IMR-90 (cell line): ENCODE results near the gene ENPP6. TPM values are rescaled to one million over a fixed set of nuclear protein-coding genes. Genes with fewer than 3 reads are reported as not detected.

Experiments used
- ATAC-seq: fragments of 200-7000 bp; cut with Tn5 transposase; 2 replicates; pipeline ENCODE4 v1.9.1; 2020; ENCODE audit warnings: low read depth, mild to moderate bottlenecking, moderate library complexity
- BruUV-seq: library from RNA; stranded (reverse); fragments of 400-500 nt; replicated peaks from 2 replicates; lab custom pipeline; 2021; lab: Mats Ljungman, UMichigan
- CTCF ChIA-PET: fragments of 300-600 bp; formaldehyde crosslinking; extraction: SDS; loops from one replicate; lab custom pipeline; 2021; ENCODE audit warnings: antibody characterized with exemption; lab: Yijun Ruan, JAX
- POLR2A ChIA-PET: fragments of 300-600 bp; sonication (Branson Sonifier 250); formaldehyde crosslinking; loops from one replicate; lab custom pipeline; 2022; ENCODE audit warnings: antibody characterized with exemption; ENCODE audit not compliant: unreplicated experiment; lab: Charles Lee
- DNase-seq: peaks from one replicate; pipeline ENCODE4 v3.0.0; 2013
- H2AFZ ChIP-seq: replicated peaks from 2 replicates; pipeline ENCODE3; 2013; ENCODE audit warnings: low read length, mild to moderate bottlenecking; ENCODE audit not compliant: poor library complexity
- H2AK5ac ChIP-seq: 2 replicates; pipeline ENCODE4 v1.6.1; 2013; ENCODE audit warnings: low read depth, low read length, inconsistent platforms
- H2AK9ac ChIP-seq: replicated peaks from 2 replicates; pipeline ENCODE3; 2013; ENCODE audit warnings: mild to moderate bottlenecking, low read depth, low read length, moderate library complexity; ENCODE audit not compliant: poor library complexity
- H2BK120ac ChIP-seq: 2 replicates; pipeline ENCODE4 v1.6.1; 2013; ENCODE audit warnings: low read depth, low read length, inconsistent platforms
- H2BK15ac ChIP-seq: 3 replicates; pipeline ENCODE4 v1.6.1; 2013; ENCODE audit warnings: low read depth, low read length, inconsistent platforms
- H2BK20ac ChIP-seq: 2 replicates; pipeline ENCODE4 v1.6.1; 2013; ENCODE audit warnings: low read depth, mild to moderate bottlenecking, inconsistent platforms, low read length, moderate library complexity
- H2BK5ac ChIP-seq: 2 replicates; pipeline ENCODE4 v1.6.1; 2013; ENCODE audit warnings: mild to moderate bottlenecking, low read depth, low read length, inconsistent platforms; ENCODE audit not compliant: poor library complexity, severe bottlenecking
- H3K14ac ChIP-seq: replicated peaks from 2 replicates; pipeline ENCODE4 v1.6.1; 2013; ENCODE audit warnings: low read depth, low read length, inconsistent platforms
- H3K18ac ChIP-seq: 2 replicates; pipeline ENCODE4 v1.6.1; 2013; ENCODE audit warnings: low read depth, low read length, control low read depth
- H3K23ac ChIP-seq: 2 replicates; pipeline ENCODE4 v1.6.1; 2013; ENCODE audit warnings: low read depth, low read length, inconsistent platforms
- H3K27ac ChIP-seq: 2 replicates; pipeline ENCODE4 v1.5.1; 2013; ENCODE audit warnings: mild to moderate bottlenecking, control low read depth, low read length; ENCODE audit not compliant: insufficient read depth
- H3K27me3 ChIP-seq: 2 replicates; pipeline ENCODE4 v1.6.1; 2013; ENCODE audit warnings: low read length; ENCODE audit not compliant: control insufficient read depth, insufficient read depth
- H3K36me3 ChIP-seq: 2 replicates; pipeline ENCODE4 v1.6.1; 2013; ENCODE audit warnings: low read length, mixed read lengths; ENCODE audit not compliant: control insufficient read depth, insufficient read depth
- H3K4ac ChIP-seq: 2 replicates; pipeline ENCODE4 v1.6.1; 2013; ENCODE audit warnings: low read depth, low read length, inconsistent platforms
- H3K4me1 ChIP-seq: 2 replicates; pipeline ENCODE4 v1.6.1; 2013; ENCODE audit warnings: low read length, mixed read lengths; ENCODE audit not compliant: control insufficient read depth, insufficient read depth
- H3K4me2 ChIP-seq: 2 replicates; pipeline ENCODE4 v1.6.1; 2013; ENCODE audit warnings: low read depth, mild to moderate bottlenecking, control low read depth, low read length, moderate library complexity
- H3K4me3 ChIP-seq: 2 replicates; pipeline ENCODE4 v1.5.1; 2013; ENCODE audit warnings: low read depth, mild to moderate bottlenecking, control low read depth, low read length, moderate library complexity; ENCODE audit not compliant: insufficient read depth
- H3K56ac ChIP-seq: 2 replicates; pipeline ENCODE4 v1.6.1; 2013; ENCODE audit warnings: low read length, inconsistent platforms; ENCODE audit not compliant: insufficient read depth; ENCODE audit errors: extremely low read depth
- H3K79me1 ChIP-seq, 2 experiments: 2 replicates each; pipeline ENCODE4 v1.6.1; 2013; ENCODE audit warnings: low read length in 2 of 2, inconsistent platforms in 1 of 2, low read depth in 1 of 2
- H3K9ac ChIP-seq: 2 replicates; pipeline ENCODE4 v1.6.1; 2013; ENCODE audit warnings: low read depth, low read length, control low read depth
- H3K9me1 ChIP-seq: 2 replicates; pipeline ENCODE4 v1.6.1; 2013; ENCODE audit warnings: low read length, inconsistent platforms; ENCODE audit not compliant: insufficient read depth
- H3K9me3 ChIP-seq: 2 replicates; pipeline ENCODE4 v1.6.1; 2013; ENCODE audit warnings: low read length; ENCODE audit not compliant: control insufficient read depth, insufficient read depth
- H4K20me1 ChIP-seq: 2 replicates; pipeline ENCODE4 v1.6.1; 2013; ENCODE audit warnings: low read length, inconsistent platforms; ENCODE audit not compliant: insufficient read depth
- H4K5ac ChIP-seq: 2 replicates; pipeline ENCODE4 v1.6.1; 2013; ENCODE audit warnings: mild to moderate bottlenecking, low read depth, low read length, control low read depth
- H4K8ac ChIP-seq, 2 experiments: 2 replicates each; pipeline ENCODE4 v1.6.1; 2013; ENCODE audit warnings: low read depth in 2 of 2, low read length in 2 of 2, control low read depth in 1 of 2, inconsistent platforms in 1 of 2
- H4K91ac ChIP-seq: 2 replicates; pipeline ENCODE4 v1.6.1; 2013; ENCODE audit warnings: low read depth, low read length, inconsistent platforms; ENCODE audit not compliant: insufficient read depth
- MAZ ChIP-seq: IDR thresholded peaks from 2 replicates; pipeline ENCODE4 v1.6.1; 2012; ENCODE audit warnings: low read depth, mild to moderate bottlenecking, low read length, improper control_type of control experiment, moderate library complexity, borderline replicate concordance
- MXI1 ChIP-seq: IDR thresholded peaks from 2 replicates; pipeline ENCODE4 v1.6.1; 2012; ENCODE audit warnings: low read depth, mild to moderate bottlenecking, low read length, moderate library complexity, borderline replicate concordance
- RAD21 ChIP-seq: IDR thresholded peaks from 2 replicates; pipeline ENCODE4 v1.6.1; 2012; ENCODE audit warnings: low read length, improper control_type of control experiment
- USF2 ChIP-seq: fragments of 150-350 bp; IDR thresholded peaks from 2 replicates; pipeline ENCODE4 v1.6.1; 2017; ENCODE audit warnings: mild to moderate bottlenecking, antibody characterized with exemption, low read length, low read depth
- WGBS, 2 experiments: methylation state at CpG; one replicate each; pipeline versions ENCODE4 v1.1.5 to v1.1.7; 2013; ENCODE audit warnings: missing lambda C conversion rate in 2 of 2; ENCODE audit not compliant: insufficient read length in 1 of 2; ENCODE audit errors: extremely low coverage in 2 of 2; 5-methylcytosine and 5-hydroxymethylcytosine counted together
- dilution Hi-C: fragments of 300-500 bp; cut with HindIII; formaldehyde crosslinking; loops from one replicate; pipeline ENCODE4 v1.14.3; 2018; ENCODE audit warnings: low sequenced_read_pairs; ENCODE audit not compliant: unreplicated experiment
- in situ Hi-C: fragments of 300-500 bp; cut with MboI; formaldehyde crosslinking; loops from 3 replicates; pipeline ENCODE4 v1.14.3; 2019; ENCODE audit warnings: low sequenced_read_pairs, inconsistent platforms, mixed read lengths
- intact Hi-C: fragments of 100-400 bp; cut with micrococcal nuclease; formaldehyde crosslinking; loops from 2 replicates; pipeline ENCODE4 v1.10.0; 2022
- polyA plus RNA-seq, 3 experiments: library from polyadenylated mRNA; depleted of rRNA; stranded (reverse); fragments of >200 nt; gene quantifications; 2 replicates each; pipeline ENCODE4 v1.2.3, GENCODE V29; 2012; ENCODE audit warnings: low replicate concordance in 1 of 3
- total RNA-seq: library from RNA; depleted of rRNA; stranded (reverse); fragments of >200 nt; gene quantifications from 2 replicates; pipeline ENCODE4 v1.2.3, GENCODE V29; 2012

Gene ENPP6
- total and polyA plus RNA-seq, 2 of the 4 experiments (the other 2 are of a cell fraction) = not detected

GRCh38 chr4:184066584-184067300 is 150.9 kb downstream of the ENPP6 start:
- Histone ChIP-seq H4K8ac (no peak overlapping the region), H4K5ac (no peak overlapping the region), H2BK5ac (no peak overlapping the region), H2BK120ac (no peak overlapping the region), H3K4ac (no peak overlapping the region), H3K56ac (no peak overlapping the region), H2BK15ac (no peak overlapping the region), H3K18ac (no peak overlapping the region), H3K79me1 (no peaks in the 10 kb centered on the region), H2AK9ac (no peak overlapping the region), H3K27me3 (peaks cover 4% of the 10 kb centered on the region), H4K20me1 (no peaks in the 10 kb centered on the region), H3K4me2 (no peak overlapping the region; the same call in 1 of the 2 replicates), H3K4me1 (no peaks in the 10 kb centered on the region), H3K9me1 (no peaks in the 10 kb centered on the region), H3K36me3 (no peaks in the 10 kb centered on the region), H3K9ac (no peak overlapping the region), H3K9me3 (no peaks in the 10 kb centered on the region), H3K14ac (no peak overlapping the region), H4K91ac (no peak overlapping the region), H2BK20ac (no peak overlapping the region), H2AK5ac (no peak overlapping the region), H3K23ac (no peak overlapping the region), H3K27ac (no peak overlapping the region), H3K4me3 (no peak overlapping the region), H2AFZ (no peak overlapping the region)
- DNase-seq (no peak), ATAC-seq (no peak)
- in situ Hi-C loops (no loop called here), intact Hi-C loops (no loop called here), dilution Hi-C loops (no loop called here)
- CTCF ChIA-PET = interaction anchor here (1.3 kb wide), 1 partner anchor 31 kb away, joined by 5 read pairs; no protein-coding TSS in a partner anchor
- BruUV-seq = no TSS peak
- no CpG with 5 or more reads among the region's 9 CpGs for WGBS, 2 experiments
- TF ChIP-seq USF2 (no peak), MXI1 (no peak), RAD21 (no peak), MAZ (no peak)
- POLR2A ChIA-PET = no interaction called here
